Erythroblast (primary cell): ENCODE measurements around the gene PPP4R3C.
"Not testable (repeated sequence)": the region's sequence is repeated elsewhere in the genome, so short reads cannot be mapped to it uniquely, and the experiment has no call there.

ENCODE experiments used
- GATA1 ChIP-seq: IDR thresholded peaks from 2 replicates; pipeline ENCODE4 v1.6.1; 2011; ENCODE audit warnings: low read depth, mild to moderate bottlenecking, control low read depth, low read length, moderate library complexity
- POLR2A ChIP-seq: IDR thresholded peaks from 2 replicates; pipeline ENCODE4 v1.6.1; 2011; ENCODE audit warnings: mild to moderate bottlenecking, low read length

DNA sequence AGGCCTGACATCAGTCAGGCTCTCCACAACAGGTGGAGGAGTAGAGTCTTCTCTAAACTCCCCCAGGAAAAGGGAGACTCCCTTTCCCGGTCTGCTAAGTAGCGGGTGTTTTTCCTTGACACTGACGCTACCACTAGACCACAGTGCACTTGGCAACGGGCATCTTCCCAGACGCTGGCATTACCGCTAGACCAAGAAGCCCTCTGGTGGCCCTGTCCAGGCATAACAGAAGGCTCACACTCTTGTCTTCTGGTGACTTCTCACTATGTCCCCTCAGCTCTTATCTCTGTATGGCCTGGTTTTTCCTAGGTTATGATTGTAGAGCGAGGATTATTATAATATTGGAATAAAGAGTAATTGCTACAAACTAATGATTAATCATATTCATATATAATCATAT lies 20.7 kb downstream of the PPP4R3C start:
- TF ChIP-seq POLR2A, GATA1: not testable (repeated sequence)
